Nephron (organoid): ENCODE results near the gene SLC27A6.

ENCODE experiments used
- H3K27ac Mint-ChIP-seq, 3 experiments: 2 replicates each; pipeline ENCODE4 v1.8.0; 2020; ENCODE audit warnings: mixed read lengths in 3 of 3, mild to moderate bottlenecking in 2 of 3, moderate library complexity in 1 of 3
- H3K27me3 Mint-ChIP-seq: 2 replicates; pipeline ENCODE4 v1.8.0; 2021; ENCODE audit warnings: low read depth, mild to moderate bottlenecking, moderate library complexity, mixed read lengths
- H3K36me3 Mint-ChIP-seq: 2 replicates; pipeline ENCODE4 v1.8.0; 2020; ENCODE audit warnings: low read depth, mixed read lengths
- H3K4me1 Mint-ChIP-seq: 2 replicates; pipeline ENCODE4 v1.8.0; 2020; ENCODE audit warnings: mixed read lengths
- H3K4me3 Mint-ChIP-seq, 3 experiments: 2 replicates each; pipeline ENCODE4 v1.8.0; 2020; ENCODE audit warnings: mild to moderate bottlenecking in 3 of 3, mixed read lengths in 3 of 3, moderate library complexity in 2 of 3
- H3K9me3 Mint-ChIP-seq: 2 replicates; pipeline ENCODE4 v1.8.0; 2020; ENCODE audit warnings: mixed read lengths
- CTCF ChIP-seq, 3 experiments: fragments of 200-600 bp; sonication (generic); IDR thresholded peaks; one replicate each; pipeline ENCODE4 v1.5.0; 2021; ENCODE audit warnings: antibody characterized with exemption in 3 of 3; ENCODE audit not compliant: unreplicated experiment in 3 of 3

The SLC27A6 gene

GRCh38 chr5:128980917-128981316 lies 15.6 kb downstream of the SLC27A6 start:
- Mint-ChIP-seq H3K27me3 (no peaks in the 10 kb centered on the region), H3K4me1 (no peaks in the 10 kb centered on the region), H3K27ac (no peak overlapping the region), H3K9me3 (no peaks in the 10 kb centered on the region), H3K4me3 (no peak overlapping the region), H3K36me3 (no peaks in the 10 kb centered on the region)
- no peak for TF ChIP-seq CTCF (IDR thresholded peaks at IDR 0.05; ENCODE audit: unreplicated experiment in 3 of 3)

DNA sequence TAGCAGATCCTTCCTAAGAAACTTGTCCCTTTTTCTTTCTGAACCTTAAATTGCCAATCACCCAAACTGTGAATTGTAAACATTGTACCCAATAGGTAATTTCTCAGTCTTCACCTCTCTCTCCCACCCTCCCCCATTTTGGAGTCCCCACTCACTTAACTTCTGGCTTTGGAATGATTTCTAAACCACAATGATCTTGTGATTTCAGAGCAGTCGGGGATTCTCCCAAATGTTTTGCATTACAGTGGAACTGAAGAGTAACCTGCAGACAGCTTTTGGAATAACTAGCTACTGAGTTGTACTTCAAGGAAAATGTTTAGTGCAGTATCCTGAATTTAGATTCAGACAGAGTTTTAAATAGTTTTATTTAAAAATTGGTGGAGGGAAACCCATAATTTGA lies 19.2 kb downstream of the SLC27A6 start:
- no peaks in the 10 kb centered on the region for H3K36me3 Mint-ChIP-seq

GRCh38 chr5:128988476-128988875 lies 23.2 kb downstream of the SLC27A6 start:
- peaks cover 4% of the 10 kb centered on the region for H3K4me1 Mint-ChIP-seq
- peak overlapping the region in 2 of 3 experiments; percentile 6 to 17 for H3K27ac Mint-ChIP-seq
- no peaks in the 10 kb centered on the region for H3K36me3 Mint-ChIP-seq
- no peak overlapping the region for H3K4me3 Mint-ChIP-seq
- no peaks in the 10 kb centered on the region for H3K27me3 Mint-ChIP-seq
- no peak for TF ChIP-seq CTCF (IDR thresholded peaks at IDR 0.05; ENCODE audit: unreplicated experiment in 3 of 3)
- no peaks in the 10 kb centered on the region for H3K9me3 Mint-ChIP-seq

More for the DNA sequence above, 19.2 kb downstream of the SLC27A6 start:
- TF ChIP-seq CTCF (IDR thresholded peaks at IDR 0.05; ENCODE audit: unreplicated experiment in 3 of 3) = no peak
- Mint-ChIP-seq H3K4me3 (no peak overlapping the region), H3K27me3 (no peaks in the 10 kb centered on the region), H3K27ac (no peak overlapping the region), H3K4me1 (peaks cover 4% of the 10 kb centered on the region), H3K9me3 (no peaks in the 10 kb centered on the region)

- no peak for TF ChIP-seq CTCF (IDR thresholded peaks at IDR 0.05; ENCODE audit: unreplicated experiment in 3 of 3)
- peak overlapping the region in 1 of 3 experiments; percentile 42 for H3K27ac Mint-ChIP-seq
- no peaks in the 10 kb centered on the region for H3K9me3 Mint-ChIP-seq
- H3K4me1 Mint-ChIP-seq = no peaks in the 10 kb centered on the region
- H3K4me3 Mint-ChIP-seq = no peak overlapping the region
- no peaks in the 10 kb centered on the region for H3K27me3 Mint-ChIP-seq
- H3K36me3 Mint-ChIP-seq = no peaks in the 10 kb centered on the region
These were observed 36.7 kb downstream of the SLC27A6 start for GRCh38 chr5:129001841-129002526.

DNA sequence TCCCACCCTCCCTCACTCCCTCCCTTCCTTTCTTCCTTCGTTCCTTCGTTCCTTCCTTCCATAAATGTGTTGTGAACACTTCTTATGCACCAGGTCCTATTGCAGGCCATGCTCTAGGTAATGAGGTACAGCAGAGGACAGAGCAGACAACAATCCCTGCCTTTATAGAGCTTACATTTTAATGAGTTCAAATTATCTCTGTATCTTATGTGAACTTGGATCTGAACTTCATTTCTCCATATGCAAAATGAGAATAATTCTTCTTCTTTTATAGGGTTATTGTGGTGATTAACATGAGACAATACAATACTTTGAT lies 37.2 kb downstream of the SLC27A6 start:
- Mint-ChIP-seq H3K36me3 (no peaks in the 10 kb centered on the region), H3K27ac (peak overlapping the region in 1 of 3 experiments; percentile 35), H3K9me3 (no peaks in the 10 kb centered on the region), H3K27me3 (no peaks in the 10 kb centered on the region), H3K4me1 (no peaks in the 10 kb centered on the region), H3K4me3 (no peak overlapping the region)
- no peak for TF ChIP-seq CTCF (IDR thresholded peaks at IDR 0.05; ENCODE audit: unreplicated experiment in 3 of 3)

DNA sequence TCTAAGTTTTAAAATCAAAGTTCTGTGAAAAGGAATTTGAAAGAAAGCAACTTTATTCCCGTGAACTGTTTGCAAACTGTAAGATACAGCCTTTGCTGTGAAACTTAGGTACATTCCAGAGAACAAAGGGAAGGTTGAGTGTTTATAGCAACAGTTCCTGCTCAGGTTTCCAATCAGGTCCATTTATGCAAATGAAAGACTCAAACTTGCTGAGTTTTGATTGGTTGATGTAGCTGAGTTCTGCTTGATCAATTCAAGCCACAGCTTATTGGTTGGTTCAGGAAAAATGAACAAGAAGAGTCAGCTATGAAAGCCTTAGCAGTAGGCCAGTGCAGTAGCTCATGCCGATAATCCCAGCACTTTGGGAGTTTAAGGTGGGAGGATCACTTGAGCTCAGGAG lies 37.9 kb downstream of the SLC27A6 start:
- Mint-ChIP-seq H3K9me3 (no peaks in the 10 kb centered on the region), H3K27me3 (no peaks in the 10 kb centered on the region), H3K4me1 (no peaks in the 10 kb centered on the region), H3K4me3 (no peak overlapping the region), H3K27ac (no peak overlapping the region), H3K36me3 (no peaks in the 10 kb centered on the region)
- no peak for TF ChIP-seq CTCF (IDR thresholded peaks at IDR 0.05; ENCODE audit: unreplicated experiment in 3 of 3)
